GM12874 (cell line): Measurements from ENCODE around the gene PRKG1.

Experiments
- TF ChIP-seq, protein P1 (sequence below): IDR thresholded peaks from 2 replicates; pipeline ENCODE4 v1.5.1; 2011; ENCODE audit warnings: low read depth, mild to moderate bottlenecking, control low read depth, low read length, moderate library complexity; ENCODE audit not compliant: insufficient read depth

Gene PRKG1

DNA sequence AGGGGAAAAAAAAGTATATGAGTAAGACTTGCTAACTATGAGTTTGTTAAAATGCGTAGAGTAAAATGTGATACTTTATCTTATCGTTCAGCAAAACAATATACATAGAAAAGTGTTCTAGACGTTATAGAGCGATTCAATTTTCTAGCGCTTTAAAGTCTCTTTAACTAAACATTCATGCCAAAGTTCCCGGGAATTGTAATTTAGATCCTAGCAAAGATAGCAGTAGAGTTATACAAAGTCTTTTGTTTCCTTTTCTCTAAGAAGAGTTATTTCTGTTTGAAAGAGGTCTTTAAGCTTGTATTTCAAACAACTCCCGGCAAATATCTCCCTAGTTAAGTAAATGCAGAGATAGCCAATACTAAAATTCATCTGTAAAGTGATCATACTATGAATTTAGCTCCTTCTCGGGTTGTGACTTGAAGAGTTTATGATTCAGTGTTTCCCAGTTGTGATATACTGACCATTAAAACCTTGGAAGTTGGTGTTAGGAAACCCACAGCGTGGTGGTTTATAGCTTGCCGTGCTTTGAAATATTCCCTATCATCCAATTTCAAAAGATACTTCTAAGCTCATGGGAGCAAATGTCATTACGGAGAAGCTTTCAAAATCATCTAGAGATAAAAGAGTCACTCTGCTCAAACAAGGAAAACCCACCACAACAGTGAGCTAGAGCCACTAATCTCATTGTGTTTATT is 453.4 kb downstream of the PRKG1 start:
- TF ChIP-seq, protein P1, sequence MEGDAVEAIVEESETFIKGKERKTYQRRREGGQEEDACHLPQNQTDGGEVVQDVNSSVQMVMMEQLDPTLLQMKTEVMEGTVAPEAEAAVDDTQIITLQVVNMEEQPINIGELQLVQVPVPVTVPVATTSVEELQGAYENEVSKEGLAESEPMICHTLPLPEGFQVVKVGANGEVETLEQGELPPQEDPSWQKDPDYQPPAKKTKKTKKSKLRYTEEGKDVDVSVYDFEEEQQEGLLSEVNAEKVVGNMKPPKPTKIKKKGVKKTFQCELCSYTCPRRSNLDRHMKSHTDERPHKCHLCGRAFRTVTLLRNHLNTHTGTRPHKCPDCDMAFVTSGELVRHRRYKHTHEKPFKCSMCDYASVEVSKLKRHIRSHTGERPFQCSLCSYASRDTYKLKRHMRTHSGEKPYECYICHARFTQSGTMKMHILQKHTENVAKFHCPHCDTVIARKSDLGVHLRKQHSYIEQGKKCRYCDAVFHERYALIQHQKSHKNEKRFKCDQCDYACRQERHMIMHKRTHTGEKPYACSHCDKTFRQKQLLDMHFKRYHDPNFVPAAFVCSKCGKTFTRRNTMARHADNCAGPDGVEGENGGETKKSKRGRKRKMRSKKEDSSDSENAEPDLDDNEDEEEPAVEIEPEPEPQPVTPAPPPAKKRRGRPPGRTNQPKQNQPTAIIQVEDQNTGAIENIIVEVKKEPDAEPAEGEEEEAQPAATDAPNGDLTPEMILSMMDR = no peak

DNA sequence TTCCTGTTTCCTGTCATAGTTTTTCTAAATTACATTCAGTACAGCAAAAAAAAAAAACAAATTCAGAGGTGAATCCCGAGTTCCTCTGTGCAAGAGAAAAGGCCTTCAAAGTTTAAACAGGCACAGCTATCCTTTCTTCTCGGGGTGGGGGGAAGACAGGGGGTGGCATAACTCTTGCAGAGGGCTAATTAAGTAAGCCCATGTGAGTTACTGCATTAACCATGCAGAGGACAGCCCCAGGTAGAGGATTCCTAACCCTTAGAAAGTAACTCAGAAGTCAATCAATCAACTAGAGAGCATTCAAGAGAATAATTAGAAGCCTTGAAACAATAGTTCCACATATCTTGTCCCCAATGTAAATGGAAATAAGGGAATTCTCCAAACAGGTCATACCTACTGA is 454.2 kb downstream of the PRKG1 start:
- TF ChIP-seq, protein P1 = no peak

DNA sequence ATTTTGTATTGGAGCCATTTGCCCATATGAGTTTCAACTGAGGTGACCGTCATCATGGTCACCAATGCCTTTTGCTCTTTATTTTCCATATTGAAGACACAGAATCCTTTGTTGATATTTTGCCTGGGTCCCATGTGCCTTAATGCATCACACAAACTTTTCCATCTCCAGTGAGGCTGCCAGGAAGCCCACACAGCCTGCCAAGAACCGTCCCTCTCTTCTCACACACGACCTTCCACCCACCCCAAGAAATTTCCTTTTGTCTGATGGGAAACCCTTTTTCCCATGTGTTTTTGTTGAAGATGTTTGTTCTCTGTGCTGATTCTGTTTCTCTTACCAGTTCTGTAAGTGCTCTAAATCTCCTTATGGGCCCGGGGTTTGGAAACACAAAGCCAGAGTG is 456.3 kb downstream of the PRKG1 start:
- TF ChIP-seq, protein P1 = no peak

DNA sequence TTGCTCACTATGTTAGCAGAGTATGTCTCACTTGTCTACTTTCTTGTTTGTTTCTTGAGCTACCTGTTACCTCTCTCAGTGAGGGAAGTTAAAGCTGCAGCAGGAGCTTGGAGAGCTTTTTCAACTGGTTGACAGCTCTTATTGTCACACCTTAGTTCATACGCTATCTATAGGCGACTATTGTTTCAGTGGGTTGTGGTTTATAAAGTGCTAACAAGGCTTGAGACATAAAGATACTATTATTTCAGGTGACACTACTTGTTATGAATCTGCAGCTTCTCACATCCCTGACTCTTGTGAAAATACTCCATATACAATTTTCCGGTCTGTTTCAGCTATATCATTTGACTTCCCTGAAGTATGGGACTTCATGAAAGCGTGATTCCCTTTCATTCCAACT is 457.8 kb downstream of the PRKG1 start:
- TF ChIP-seq, protein P1 = no peak

DNA sequence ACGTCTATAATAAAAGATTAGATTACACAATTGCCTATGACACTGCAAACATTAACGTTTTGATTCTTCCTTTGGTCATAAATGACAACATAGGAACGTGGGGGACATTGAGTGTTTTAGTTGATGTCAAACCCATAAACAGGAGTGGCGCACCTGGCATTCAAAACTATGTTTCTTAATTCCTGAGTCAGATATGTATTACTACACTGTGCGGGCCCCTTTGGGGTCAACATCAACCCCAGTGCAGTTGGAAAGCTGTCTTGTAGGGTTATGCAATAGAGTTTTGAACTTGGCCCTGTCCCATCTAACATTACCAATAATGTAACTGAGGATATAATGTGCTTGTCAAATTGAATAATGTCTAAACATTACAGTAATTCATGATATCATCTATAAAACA is 468.6 kb downstream of the PRKG1 start:
- TF ChIP-seq, protein P1 = no peak

DNA sequence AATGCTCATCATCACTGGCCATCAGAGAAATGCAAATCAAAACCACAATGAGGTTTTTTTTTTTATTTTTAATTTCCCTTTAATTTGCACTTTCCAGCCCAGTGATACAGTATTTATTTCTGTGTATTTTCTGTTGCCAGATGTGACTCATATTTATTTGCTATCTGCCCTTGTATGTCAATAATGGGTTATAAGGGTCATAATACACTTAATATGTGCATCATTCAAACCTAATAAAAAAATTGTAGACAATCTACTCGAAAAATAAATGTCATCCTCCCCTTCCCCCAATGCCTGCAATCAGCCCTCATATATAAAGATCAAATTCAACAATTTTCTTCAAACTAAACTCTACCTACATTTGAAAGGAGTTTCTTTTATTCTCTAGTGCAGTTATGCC is 470.6 kb downstream of the PRKG1 start:
- TF ChIP-seq, protein P1 = no peak

DNA sequence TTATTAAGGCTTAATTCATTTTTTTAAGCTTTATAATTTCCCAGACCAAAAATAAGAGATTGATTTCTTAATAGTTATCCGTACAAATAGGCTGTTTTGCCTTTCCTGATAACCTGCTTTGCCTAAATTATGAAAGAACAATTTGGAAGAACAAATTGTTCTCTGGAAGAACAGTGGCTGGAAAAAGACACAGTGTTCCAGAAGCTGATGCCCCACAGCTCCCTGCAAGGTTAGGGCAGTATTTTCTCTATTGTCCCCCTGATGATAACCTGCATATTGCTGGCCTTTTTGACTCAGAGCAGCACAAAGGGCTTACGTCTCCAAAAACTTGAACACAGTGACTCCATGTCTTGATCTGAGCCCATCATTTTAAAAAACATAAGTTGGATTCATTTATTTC is 473.7 kb downstream of the PRKG1 start:
- TF ChIP-seq, protein P1 = no peak
